ENCODE results near the gene MACO1.

MACO1 gene

GRCh38 chr1:25476186-25477097 lies 45.7 kb downstream of the MACO1 start:
- H3K4me1 Mint-ChIP-seq (ENCODE audit: low read depth), result peaks cover 28% of the 10 kb centered on the region
- peak overlapping the region; percentile 9 for H3K27ac Mint-ChIP-seq
- H3K4me3 Mint-ChIP-seq, result no peak overlapping the region
- H3K27me3 Mint-ChIP-seq (ENCODE audit: low read depth), result no peaks in the 10 kb centered on the region
- H3K36me3 Mint-ChIP-seq (ENCODE audit: low read depth), result peaks cover 5% of the 10 kb centered on the region
- no peak for DNase-seq (ENCODE audit: low spot score)
- H3K9me3 Mint-ChIP-seq, result no peaks in the 10 kb centered on the region

- Mint-ChIP-seq H3K4me1 (ENCODE audit: low read depth) (peaks cover 30% of the 10 kb centered on the region), H3K36me3 (ENCODE audit: low read depth) (peaks cover 5% of the 10 kb centered on the region), H3K9me3 (no peaks in the 10 kb centered on the region), H3K4me3 (no peak overlapping the region), H3K27me3 (ENCODE audit: low read depth) (no peaks in the 10 kb centered on the region), H3K27ac (no peak overlapping the region)
- no peak for DNase-seq (ENCODE audit: low spot score)
Measured at GRCh38 chr1:25477448-25478034, 46.8 kb downstream of the MACO1 start.

GRCh38 chr1:25478633-25479032 lies 47.9 kb downstream of the MACO1 start:
- Mint-ChIP-seq H3K27ac (no peak overlapping the region), H3K36me3 (ENCODE audit: low read depth) (peaks cover 5% of the 10 kb centered on the region), H3K4me3 (no peak overlapping the region), H3K27me3 (ENCODE audit: low read depth) (no peaks in the 10 kb centered on the region), H3K9me3 (no peaks in the 10 kb centered on the region), H3K4me1 (ENCODE audit: low read depth) (peaks cover 22% of the 10 kb centered on the region)
- no peak for DNase-seq (ENCODE audit: low spot score)

GRCh38 chr1:25481625-25482024 lies 50.9 kb downstream of the MACO1 start:
- H3K4me3 Mint-ChIP-seq, result no peak overlapping the region
- H3K36me3 Mint-ChIP-seq (ENCODE audit: low read depth), result peaks cover 12% of the 10 kb centered on the region
- no peak for DNase-seq (ENCODE audit: low spot score)
- no peaks in the 10 kb centered on the region for H3K27me3 Mint-ChIP-seq (ENCODE audit: low read depth)
- H3K4me1 Mint-ChIP-seq (ENCODE audit: low read depth), result peaks cover 15% of the 10 kb centered on the region
- no peaks in the 10 kb centered on the region for H3K9me3 Mint-ChIP-seq
- H3K27ac Mint-ChIP-seq, result no peak overlapping the region

DNA sequence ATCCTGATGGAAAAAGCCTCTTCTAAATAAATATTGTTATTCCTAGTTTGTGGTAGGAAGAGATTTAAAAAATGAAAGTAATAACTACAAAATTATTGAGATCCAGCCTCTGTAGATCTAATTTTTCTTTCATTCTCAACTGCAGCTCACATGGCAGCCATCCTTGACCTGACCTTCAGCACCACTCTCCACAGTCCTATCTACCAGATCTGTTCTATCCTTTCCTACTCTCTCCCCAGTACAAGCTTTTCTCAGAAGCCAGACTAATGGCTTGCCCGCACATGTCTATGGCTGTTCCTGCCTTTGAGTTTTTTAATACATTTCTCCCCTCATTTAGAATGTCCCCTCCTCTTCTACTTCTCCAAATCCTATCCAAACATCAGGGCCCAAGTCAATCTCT lies 51.5 kb downstream of the MACO1 start:
- Mint-ChIP-seq H3K27ac (no peak overlapping the region), H3K4me3 (no peak overlapping the region), H3K4me1 (ENCODE audit: low read depth) (peaks cover 11% of the 10 kb centered on the region), H3K36me3 (ENCODE audit: low read depth) (peaks cover 15% of the 10 kb centered on the region), H3K9me3 (no peaks in the 10 kb centered on the region), H3K27me3 (ENCODE audit: low read depth) (no peaks in the 10 kb centered on the region)
- DNase-seq (ENCODE audit: low spot score), result no peak

GRCh38 chr1:25484096-25484495 lies 53.4 kb downstream of the MACO1 start:
- no peak overlapping the region for H3K27ac Mint-ChIP-seq
- peaks cover 19% of the 10 kb centered on the region for H3K36me3 Mint-ChIP-seq (ENCODE audit: low read depth)

GRCh38 chr1:25484533-25484932 lies 53.8 kb downstream of the MACO1 start:
- Mint-ChIP-seq H3K9me3 (no peaks in the 10 kb centered on the region), H3K4me1 (ENCODE audit: low read depth) (peaks cover 15% of the 10 kb centered on the region), H3K4me3 (no peak overlapping the region), H3K27me3 (ENCODE audit: low read depth) (no peaks in the 10 kb centered on the region), H3K27ac (no peak overlapping the region), H3K36me3 (ENCODE audit: low read depth) (peaks cover 23% of the 10 kb centered on the region)
- no peak for DNase-seq (ENCODE audit: low spot score)

More at GRCh38 chr1:25484096-25484495, 53.4 kb downstream of the MACO1 start:
- no peak for DNase-seq (ENCODE audit: low spot score)
- Mint-ChIP-seq H3K9me3 (no peaks in the 10 kb centered on the region), H3K4me1 (ENCODE audit: low read depth) (peaks cover 15% of the 10 kb centered on the region), H3K27me3 (ENCODE audit: low read depth) (no peaks in the 10 kb centered on the region), H3K4me3 (no peak overlapping the region)

DNA sequence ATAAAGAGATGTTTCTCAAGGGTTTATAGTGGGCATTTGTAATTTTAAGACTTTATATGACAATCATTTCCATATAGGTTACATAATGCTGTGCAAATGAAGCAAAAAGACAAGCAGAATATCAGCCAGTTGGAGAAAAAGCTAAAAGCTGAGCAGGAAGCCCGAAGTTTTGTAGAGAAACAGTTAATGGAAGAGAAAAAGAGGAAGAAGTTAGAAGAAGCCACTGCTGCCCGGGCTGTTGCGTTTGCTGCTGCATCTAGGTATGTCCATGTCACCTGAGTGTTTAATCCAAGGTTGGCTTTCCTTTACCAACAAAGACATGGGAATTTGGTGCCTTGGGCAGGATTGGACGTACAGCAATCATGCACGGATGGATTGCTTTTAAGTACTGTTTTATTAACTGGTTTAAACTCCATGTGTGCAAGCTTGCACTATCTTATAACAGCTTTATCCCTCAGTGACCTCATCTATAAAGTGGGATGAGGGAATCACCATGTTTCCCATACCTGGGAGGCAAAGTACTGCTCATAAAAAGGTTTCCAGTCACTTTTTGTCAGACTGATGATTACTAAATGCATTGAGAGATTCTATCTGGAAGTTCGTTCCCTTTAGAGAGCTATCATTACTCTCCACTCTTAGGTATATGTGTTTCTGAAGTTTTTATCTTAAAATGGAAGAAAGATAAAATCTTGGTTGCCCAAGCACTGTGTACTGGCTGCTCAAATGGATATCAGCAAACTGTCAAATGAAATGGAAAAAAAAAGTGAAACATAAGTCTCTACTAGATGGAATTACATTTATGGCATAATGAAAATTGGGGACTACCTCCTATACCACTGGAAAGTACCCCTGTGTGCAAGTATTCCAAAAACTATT lies 55.1 kb downstream of the MACO1 start:
- peaks cover 31% of the 10 kb centered on the region for H3K36me3 Mint-ChIP-seq (ENCODE audit: low read depth)
- no peaks in the 10 kb centered on the region for H3K27me3 Mint-ChIP-seq (ENCODE audit: low read depth)
- peaks cover 19% of the 10 kb centered on the region for H3K4me1 Mint-ChIP-seq (ENCODE audit: low read depth)
- H3K27ac Mint-ChIP-seq, result peak overlapping the region; percentile 20
- no peak for DNase-seq (ENCODE audit: low spot score)
- H3K4me3 Mint-ChIP-seq, result no peak overlapping the region
- H3K9me3 Mint-ChIP-seq, result no peaks in the 10 kb centered on the region

- H3K4me3 Mint-ChIP-seq, result no peak overlapping the region
- no peaks in the 10 kb centered on the region for H3K9me3 Mint-ChIP-seq
- H3K27ac Mint-ChIP-seq, result no peak overlapping the region
- no peak for DNase-seq (ENCODE audit: low spot score)
- no peaks in the 10 kb centered on the region for H3K27me3 Mint-ChIP-seq (ENCODE audit: low read depth)
- H3K4me1 Mint-ChIP-seq (ENCODE audit: low read depth), result peaks cover 18% of the 10 kb centered on the region
- peaks cover 37% of the 10 kb centered on the region for H3K36me3 Mint-ChIP-seq (ENCODE audit: low read depth)
Measured at GRCh38 chr1:25486602-25487001, 55.9 kb downstream of the MACO1 start.

DNA sequence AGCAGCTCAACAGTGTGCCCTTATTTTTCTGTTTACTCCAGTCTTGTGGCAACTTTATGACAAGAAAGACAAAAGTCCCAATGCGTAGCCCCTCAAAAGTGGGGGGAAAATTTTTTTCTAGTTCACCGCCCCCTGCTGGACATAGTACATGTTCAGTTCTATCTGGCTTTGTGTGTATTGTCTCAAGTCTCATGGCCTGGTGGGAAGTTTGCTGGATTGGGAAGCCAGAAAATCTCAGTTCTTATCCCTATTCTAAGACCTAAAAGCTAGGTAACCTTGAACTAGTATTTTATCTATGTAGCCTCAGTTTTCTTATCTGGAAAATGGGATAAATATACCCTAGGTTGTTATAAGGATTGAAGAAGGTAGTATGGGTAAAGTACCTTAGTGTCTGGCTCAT lies 56.9 kb downstream of the MACO1 start:
- H3K27ac Mint-ChIP-seq, result no peak overlapping the region
- H3K4me3 Mint-ChIP-seq, result no peak overlapping the region
- H3K9me3 Mint-ChIP-seq, result no peaks in the 10 kb centered on the region
- DNase-seq (ENCODE audit: low spot score), result no peak
- peaks cover 14% of the 10 kb centered on the region for H3K4me1 Mint-ChIP-seq (ENCODE audit: low read depth)
- no peaks in the 10 kb centered on the region for H3K27me3 Mint-ChIP-seq (ENCODE audit: low read depth)
- H3K36me3 Mint-ChIP-seq (ENCODE audit: low read depth), result peaks cover 47% of the 10 kb centered on the region

- Mint-ChIP-seq H3K36me3 (ENCODE audit: low read depth) (peaks cover 47% of the 10 kb centered on the region), H3K27ac (no peak overlapping the region)
Measured at GRCh38 chr1:25492323-25492722, 61.6 kb downstream of the MACO1 start.

DNA sequence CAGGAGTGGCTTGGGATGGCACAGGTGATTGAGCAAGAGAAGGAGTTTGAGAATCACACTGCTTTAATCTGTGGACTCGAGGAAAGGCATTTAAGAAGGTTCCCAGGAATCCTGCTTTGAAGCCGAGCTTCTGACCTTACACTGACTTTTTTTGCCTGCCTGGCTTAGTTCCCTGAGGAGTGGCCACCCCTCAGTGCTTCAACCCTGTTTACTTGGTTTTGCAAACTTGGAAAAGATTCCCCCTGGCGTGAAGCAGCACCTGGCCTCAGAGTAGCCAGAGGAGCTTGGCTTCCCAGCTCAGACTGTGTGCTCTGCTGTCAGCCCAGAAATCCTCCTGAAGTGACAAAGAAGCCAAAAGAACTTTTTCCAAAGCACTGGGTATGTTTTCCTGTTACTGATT lies 64.3 kb downstream of the MACO1 start:
- Mint-ChIP-seq H3K4me1 (ENCODE audit: low read depth) (peaks cover under 1% of the 10 kb centered on the region), H3K36me3 (ENCODE audit: low read depth) (peaks cover 47% of the 10 kb centered on the region), H3K27ac (no peak overlapping the region), H3K4me3 (no peak overlapping the region), H3K9me3 (no peaks in the 10 kb centered on the region), H3K27me3 (ENCODE audit: low read depth) (no peaks in the 10 kb centered on the region)
- no peak for DNase-seq (ENCODE audit: low spot score)

More at GRCh38 chr1:25492323-25492722, 61.6 kb downstream of the MACO1 start:
- H3K4me1 Mint-ChIP-seq (ENCODE audit: low read depth), result peaks cover 8% of the 10 kb centered on the region
- H3K27me3 Mint-ChIP-seq (ENCODE audit: low read depth), result no peaks in the 10 kb centered on the region
- H3K9me3 Mint-ChIP-seq, result no peaks in the 10 kb centered on the region
- DNase-seq (ENCODE audit: low spot score), result no peak
- H3K4me3 Mint-ChIP-seq, result no peak overlapping the region

GRCh38 chr1:25500694-25501093 lies 70.0 kb downstream of the MACO1 start:
- Mint-ChIP-seq H3K27me3 (ENCODE audit: low read depth) (no peaks in the 10 kb centered on the region), H3K4me3 (no peak overlapping the region), H3K36me3 (ENCODE audit: low read depth) (peaks cover 14% of the 10 kb centered on the region), H3K27ac (no peak overlapping the region), H3K9me3 (no peaks in the 10 kb centered on the region), H3K4me1 (ENCODE audit: low read depth) (no peaks in the 10 kb centered on the region)
- no peak for DNase-seq (ENCODE audit: low spot score)
